Astrocyte (in vitro differentiated cells and primary cell): ENCODE measurements around the gene PPP4R4. TPM values are rescaled to one million over a fixed set of nuclear protein-coding genes. Genes with fewer than 3 reads are reported as not detected.

Experiments used
- DNase-seq: peaks from one replicate; pipeline ENCODE4 v3.0.0-alpha.2; 2010; ENCODE audit warnings: low read depth
- FAIRE-seq: peaks from 2 replicates; lab custom pipeline; 2011; peaks lifted over from hg19 to GRCh38; lab: Jason Lieb, UNC
- H2AFZ ChIP-seq: 2 replicates; pipeline ENCODE4 v1.6.0; 2012; ENCODE audit warnings: low read depth, low read length, inconsistent platforms
- H3K27ac ChIP-seq: 2 replicates; pipeline ENCODE4 v1.5.1; 2011; ENCODE audit warnings: low read depth, low read length, inconsistent platforms
- H3K27me3 ChIP-seq: 2 replicates; pipeline ENCODE4 v1.6.0; 2011; ENCODE audit warnings: low read length, inconsistent platforms; ENCODE audit not compliant: insufficient read depth
- H3K36me3 ChIP-seq: 2 replicates; pipeline ENCODE4 v1.5.1; 2011; ENCODE audit warnings: low read length, inconsistent platforms; ENCODE audit not compliant: insufficient read depth
- H3K4me1 ChIP-seq: 2 replicates; pipeline ENCODE4 v1.5.1; 2011; ENCODE audit warnings: low read length, inconsistent platforms; ENCODE audit not compliant: insufficient read depth
- H3K4me2 ChIP-seq: 2 replicates; pipeline ENCODE4 v1.6.0; 2012; ENCODE audit warnings: low read length, inconsistent platforms
- H3K4me3 ChIP-seq: 2 replicates; pipeline ENCODE4 v1.5.1; 2011; ENCODE audit warnings: low read depth, mild to moderate bottlenecking, low read length, inconsistent platforms; ENCODE audit not compliant: insufficient read depth
- H3K79me2 ChIP-seq: 2 replicates; pipeline ENCODE4 v1.6.0; 2012; ENCODE audit warnings: mild to moderate bottlenecking, low read length, inconsistent platforms; ENCODE audit not compliant: insufficient read depth
- H3K9ac ChIP-seq: 2 replicates; pipeline ENCODE4 v1.6.0; 2012; ENCODE audit warnings: mild to moderate bottlenecking, low read length, inconsistent platforms
- H3K9me3 ChIP-seq: 2 replicates; pipeline ENCODE4 v1.5.1; 2012; ENCODE audit warnings: low read depth, mild to moderate bottlenecking, low read length, inconsistent platforms; ENCODE audit not compliant: insufficient read depth
- H4K20me1 ChIP-seq: 2 replicates; pipeline ENCODE4 v1.6.0; 2012; ENCODE audit warnings: low read length, inconsistent platforms; ENCODE audit not compliant: insufficient read depth
- H3K27ac Mint-ChIP-seq: one replicate; pipeline ENCODE4 v1.8.0; 2021; ENCODE audit warnings: mild to moderate bottlenecking, mixed read lengths; ENCODE audit not compliant: unreplicated experiment
- H3K27me3 Mint-ChIP-seq: one replicate; pipeline ENCODE4 v1.8.0; 2021; ENCODE audit warnings: low read depth, mixed read lengths; ENCODE audit not compliant: unreplicated experiment
- H3K36me3 Mint-ChIP-seq: one replicate; pipeline ENCODE4 v1.8.0; 2021; ENCODE audit warnings: low read depth, mixed read lengths; ENCODE audit not compliant: unreplicated experiment
- H3K4me1 Mint-ChIP-seq: one replicate; pipeline ENCODE4 v1.8.0; 2021; ENCODE audit warnings: low read depth, mixed read lengths; ENCODE audit not compliant: unreplicated experiment
- H3K4me3 Mint-ChIP-seq: one replicate; pipeline ENCODE4 v1.8.0; 2021; ENCODE audit warnings: mild to moderate bottlenecking, moderate library complexity, mixed read lengths; ENCODE audit not compliant: unreplicated experiment
- H3K9me3 Mint-ChIP-seq: one replicate; pipeline ENCODE4 v1.8.0; 2021; ENCODE audit warnings: mild to moderate bottlenecking, mixed read lengths; ENCODE audit not compliant: unreplicated experiment
- EZH2 ChIP-seq: IDR thresholded peaks from 2 replicates; pipeline ENCODE4 v1.6.1; 2012; ENCODE audit warnings: mild to moderate bottlenecking, low read length, inconsistent platforms; ENCODE audit not compliant: insufficient read depth
- total RNA-seq: library from RNA; stranded (reverse); gene quantifications from 2 replicates; pipeline ENCODE4 v1.2.1, GENCODE V29; 2021
- TF ChIP-seq, protein P1 (sequence below): IDR thresholded peaks from 2 replicates; pipeline ENCODE4 v1.5.1; 2011; ENCODE audit warnings: low read depth, mild to moderate bottlenecking, inconsistent platforms, low read length, moderate library complexity; ENCODE audit not compliant: insufficient read depth

Gene PPP4R4
- total RNA-seq, 1 donor from 2014 or later = 6.0 TPM

GRCh38 chr14:94143239-94143638 lies 30.9 kb upstream of the PPP4R4 start:
- Histone ChIP-seq H3K9ac (no peak overlapping the region), H4K20me1 (no peaks in the 10 kb centered on the region), H3K4me2 (no peak overlapping the region), H3K4me3 (no peak overlapping the region), H3K79me2 (no peaks in the 10 kb centered on the region), H3K27me3 (no peaks in the 10 kb centered on the region), H3K9me3 (no peaks in the 10 kb centered on the region), H2AFZ (no peak overlapping the region), H3K36me3 (no peaks in the 10 kb centered on the region), H3K4me1 (no peaks in the 10 kb centered on the region), H3K27ac (no peak overlapping the region)
- H3K4me1 Mint-ChIP-seq = peaks cover 9% of the 10 kb centered on the region
- H3K27me3 Mint-ChIP-seq = peaks cover 8% of the 10 kb centered on the region
- FAIRE-seq (no peak), DNase-seq (no peak)
- TF ChIP-seq, protein P1, sequence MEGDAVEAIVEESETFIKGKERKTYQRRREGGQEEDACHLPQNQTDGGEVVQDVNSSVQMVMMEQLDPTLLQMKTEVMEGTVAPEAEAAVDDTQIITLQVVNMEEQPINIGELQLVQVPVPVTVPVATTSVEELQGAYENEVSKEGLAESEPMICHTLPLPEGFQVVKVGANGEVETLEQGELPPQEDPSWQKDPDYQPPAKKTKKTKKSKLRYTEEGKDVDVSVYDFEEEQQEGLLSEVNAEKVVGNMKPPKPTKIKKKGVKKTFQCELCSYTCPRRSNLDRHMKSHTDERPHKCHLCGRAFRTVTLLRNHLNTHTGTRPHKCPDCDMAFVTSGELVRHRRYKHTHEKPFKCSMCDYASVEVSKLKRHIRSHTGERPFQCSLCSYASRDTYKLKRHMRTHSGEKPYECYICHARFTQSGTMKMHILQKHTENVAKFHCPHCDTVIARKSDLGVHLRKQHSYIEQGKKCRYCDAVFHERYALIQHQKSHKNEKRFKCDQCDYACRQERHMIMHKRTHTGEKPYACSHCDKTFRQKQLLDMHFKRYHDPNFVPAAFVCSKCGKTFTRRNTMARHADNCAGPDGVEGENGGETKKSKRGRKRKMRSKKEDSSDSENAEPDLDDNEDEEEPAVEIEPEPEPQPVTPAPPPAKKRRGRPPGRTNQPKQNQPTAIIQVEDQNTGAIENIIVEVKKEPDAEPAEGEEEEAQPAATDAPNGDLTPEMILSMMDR = peak; percentile 33
- no peak for TF ChIP-seq EZH2
- no peaks in the 10 kb centered on the region for H3K36me3 Mint-ChIP-seq
- H3K9me3 Mint-ChIP-seq = peaks cover 2% of the 10 kb centered on the region
- H3K4me3 Mint-ChIP-seq = no peak overlapping the region
- H3K27ac Mint-ChIP-seq = no peak overlapping the region

DNA sequence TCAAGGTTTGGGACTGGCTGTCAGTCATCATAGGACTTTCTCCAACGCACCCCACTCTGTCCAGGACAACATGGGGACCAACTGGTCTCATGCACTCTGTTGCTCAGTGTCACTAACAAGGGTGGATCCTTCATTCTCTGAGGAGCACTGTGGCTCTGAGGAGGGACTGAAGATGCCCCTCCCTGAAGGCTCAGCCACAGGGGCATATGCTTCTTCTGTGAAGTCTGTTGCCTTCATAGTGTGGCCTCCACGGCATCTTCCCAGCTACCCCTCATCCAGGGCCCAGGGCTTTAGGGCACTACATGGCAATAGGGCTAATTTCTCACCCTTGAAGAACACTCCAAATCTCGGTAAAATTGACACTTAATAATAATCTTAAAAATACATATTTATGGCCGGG lies 30.4 kb upstream of the PPP4R4 start:
- TF ChIP-seq EZH2 = no peak
- TF ChIP-seq, protein P1 = no peak
- H3K27ac ChIP-seq = no peak overlapping the region
- no peaks in the 10 kb centered on the region for H3K79me2 ChIP-seq
- no peak for FAIRE-seq
- Mint-ChIP-seq H3K27me3 (peaks cover 8% of the 10 kb centered on the region), H3K4me1 (peaks cover 9% of the 10 kb centered on the region), H3K4me3 (no peak overlapping the region), H3K36me3 (no peaks in the 10 kb centered on the region), H3K27ac (no peak overlapping the region), H3K9me3 (peaks cover 2% of the 10 kb centered on the region)
- DNase-seq = no peak
- H3K27me3 ChIP-seq = no peaks in the 10 kb centered on the region
- H3K4me2 ChIP-seq = no peak overlapping the region
- H3K4me1 ChIP-seq = no peaks in the 10 kb centered on the region
- H3K36me3 ChIP-seq = no peaks in the 10 kb centered on the region
- H3K4me3 ChIP-seq = no peak overlapping the region
- no peak overlapping the region for H2AFZ ChIP-seq
- no peak overlapping the region for H3K9ac ChIP-seq
- H3K9me3 ChIP-seq = no peaks in the 10 kb centered on the region
- H4K20me1 ChIP-seq = no peaks in the 10 kb centered on the region

GRCh38 chr14:94144765-94145164 lies 29.4 kb upstream of the PPP4R4 start:
- H3K27ac Mint-ChIP-seq = peak overlapping the region; percentile 21

More at GRCh38 chr14:94144765-94145164, 29.4 kb upstream of the PPP4R4 start:
- TF ChIP-seq, protein P1 = no peak
- no peak for TF ChIP-seq EZH2
- Histone ChIP-seq H3K9me3 (no peaks in the 10 kb centered on the region), H3K36me3 (no peaks in the 10 kb centered on the region), H3K9ac (no peak overlapping the region), H3K27ac (no peak overlapping the region), H3K4me2 (no peak overlapping the region), H3K27me3 (no peaks in the 10 kb centered on the region), H3K4me3 (no peak overlapping the region), H2AFZ (no peak overlapping the region), H3K79me2 (no peaks in the 10 kb centered on the region), H3K4me1 (no peaks in the 10 kb centered on the region), H4K20me1 (no peaks in the 10 kb centered on the region)
- Mint-ChIP-seq H3K27me3 (peaks cover 6% of the 10 kb centered on the region), H3K4me3 (no peak overlapping the region), H3K36me3 (no peaks in the 10 kb centered on the region), H3K9me3 (peaks cover 2% of the 10 kb centered on the region), H3K4me1 (peaks cover 6% of the 10 kb centered on the region)
- no peak for DNase-seq
- FAIRE-seq = no peak
